ENCODE results near the gene ACOD1.
"Not testable (repeated sequence)": the region's sequence is repeated elsewhere in the genome, so short reads cannot be mapped to it uniquely, and the experiment has no call there.

DNA sequence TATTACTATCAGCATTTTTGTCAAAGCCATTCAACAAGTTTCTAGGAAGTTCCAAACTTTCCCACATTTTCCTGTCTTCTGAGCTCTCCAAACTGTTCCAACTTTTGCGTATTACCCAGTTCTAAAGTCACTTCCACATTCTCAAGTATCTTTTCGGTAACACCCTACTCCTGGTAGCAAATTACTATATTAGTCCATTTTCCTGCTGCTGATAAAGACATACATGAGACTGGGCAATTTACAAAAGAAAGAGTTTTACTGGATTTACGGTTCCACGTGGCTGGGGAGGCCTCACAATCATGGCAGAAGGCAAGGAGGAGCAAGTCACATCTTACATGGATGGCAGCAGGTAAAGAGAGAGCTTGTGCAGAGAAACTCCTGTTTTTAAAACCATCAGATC is 49.2 kb upstream of the ACOD1 start:
- TF ChIP-seq, protein P1, sequence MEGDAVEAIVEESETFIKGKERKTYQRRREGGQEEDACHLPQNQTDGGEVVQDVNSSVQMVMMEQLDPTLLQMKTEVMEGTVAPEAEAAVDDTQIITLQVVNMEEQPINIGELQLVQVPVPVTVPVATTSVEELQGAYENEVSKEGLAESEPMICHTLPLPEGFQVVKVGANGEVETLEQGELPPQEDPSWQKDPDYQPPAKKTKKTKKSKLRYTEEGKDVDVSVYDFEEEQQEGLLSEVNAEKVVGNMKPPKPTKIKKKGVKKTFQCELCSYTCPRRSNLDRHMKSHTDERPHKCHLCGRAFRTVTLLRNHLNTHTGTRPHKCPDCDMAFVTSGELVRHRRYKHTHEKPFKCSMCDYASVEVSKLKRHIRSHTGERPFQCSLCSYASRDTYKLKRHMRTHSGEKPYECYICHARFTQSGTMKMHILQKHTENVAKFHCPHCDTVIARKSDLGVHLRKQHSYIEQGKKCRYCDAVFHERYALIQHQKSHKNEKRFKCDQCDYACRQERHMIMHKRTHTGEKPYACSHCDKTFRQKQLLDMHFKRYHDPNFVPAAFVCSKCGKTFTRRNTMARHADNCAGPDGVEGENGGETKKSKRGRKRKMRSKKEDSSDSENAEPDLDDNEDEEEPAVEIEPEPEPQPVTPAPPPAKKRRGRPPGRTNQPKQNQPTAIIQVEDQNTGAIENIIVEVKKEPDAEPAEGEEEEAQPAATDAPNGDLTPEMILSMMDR (IDR thresholded peaks at IDR 0.05): not testable (repeated sequence)
- not testable (repeated sequence) for TF ChIP-seq POLR2A (IDR thresholded peaks at IDR 0.05)
